Measurements from ENCODE around the gene RAVER2.
"Not testable (repeated sequence)": the region's sequence is repeated elsewhere in the genome, so short reads cannot be mapped to it uniquely, and the experiment has no call there.

Gene RAVER2

GRCh38 chr1:64759968-64760367 lies 15.1 kb downstream of the RAVER2 start:
- DNase-seq (ENCODE audit: insufficient read length, low spot score), result no peak
- TF ChIP-seq POLR2A (IDR thresholded peaks at IDR 0.05; ENCODE audit: low read depth, low read length), result no peak
- no peak for FAIRE-seq

- DNase-seq (ENCODE audit: insufficient read length, low spot score), result no peak
- TF ChIP-seq POLR2A (IDR thresholded peaks at IDR 0.05; ENCODE audit: low read depth, low read length), result no peak
- peak; percentile 65 for FAIRE-seq
Measured at GRCh38 chr1:64765012-64765411, 20.1 kb downstream of the RAVER2 start.

GRCh38 chr1:64765826-64766225 lies 21.0 kb downstream of the RAVER2 start:
- peak; percentile 65 for FAIRE-seq
- no peak for TF ChIP-seq POLR2A (IDR thresholded peaks at IDR 0.05; ENCODE audit: low read depth, low read length)
- no peak for DNase-seq (ENCODE audit: insufficient read length, low spot score)

- no peak for TF ChIP-seq POLR2A (IDR thresholded peaks at IDR 0.05; ENCODE audit: low read depth, low read length)
- DNase-seq (ENCODE audit: insufficient read length, low spot score) (no peak), FAIRE-seq (no peak)
Measured at GRCh38 chr1:64766429-64766828, 21.6 kb downstream of the RAVER2 start.

GRCh38 chr1:64769482-64769881 lies 24.6 kb downstream of the RAVER2 start:
- FAIRE-seq (no peak), DNase-seq (ENCODE audit: insufficient read length, low spot score) (no peak)
- no peak for TF ChIP-seq POLR2A (IDR thresholded peaks at IDR 0.05; ENCODE audit: low read depth, low read length)

- DNase-seq (ENCODE audit: insufficient read length, low spot score) (no peak), FAIRE-seq (peak; percentile 6)
- TF ChIP-seq POLR2A (IDR thresholded peaks at IDR 0.05; ENCODE audit: low read depth, low read length), result no peak
Measured at GRCh38 chr1:64769971-64770370, 25.1 kb downstream of the RAVER2 start.

GRCh38 chr1:64773306-64773705 lies 28.4 kb downstream of the RAVER2 start:
- FAIRE-seq; DNase-seq (ENCODE audit: insufficient read length, low spot score): not testable (repeated sequence)

GRCh38 chr1:64775113-64775512 lies 30.2 kb downstream of the RAVER2 start:
- TF ChIP-seq POLR2A (IDR thresholded peaks at IDR 0.05; ENCODE audit: low read depth, low read length), result no peak
- DNase-seq (ENCODE audit: insufficient read length, low spot score) (no peak), FAIRE-seq (no peak)

- DNase-seq (ENCODE audit: insufficient read length, low spot score); FAIRE-seq: not testable (repeated sequence)
Measured at GRCh38 chr1:64782044-64782443, 37.2 kb downstream of the RAVER2 start.

- FAIRE-seq, result not testable (repeated sequence)
Measured at GRCh38 chr1:64782848-64783247, 38.0 kb downstream of the RAVER2 start.

GRCh38 chr1:64790832-64791487 lies 46.1 kb downstream of the RAVER2 start:
- no peak for FAIRE-seq
- DNase-seq (ENCODE audit: insufficient read length, low spot score), result no peak
- no peak for TF ChIP-seq POLR2A (IDR thresholded peaks at IDR 0.05; ENCODE audit: low read depth, low read length)

More at GRCh38 chr1:64782848-64783247, 38.0 kb downstream of the RAVER2 start:
- DNase-seq (ENCODE audit: insufficient read length, low spot score), result not testable (repeated sequence)

- no peak for DNase-seq (ENCODE audit: insufficient read length, low spot score)
- no peak for TF ChIP-seq POLR2A (IDR thresholded peaks at IDR 0.05; ENCODE audit: low read depth, low read length)
- FAIRE-seq, result peak; percentile 50
Measured at GRCh38 chr1:64798872-64799271, 54.0 kb downstream of the RAVER2 start.

GRCh38 chr1:64801851-64802523 lies 57.1 kb downstream of the RAVER2 start:
- no peak for TF ChIP-seq POLR2A (IDR thresholded peaks at IDR 0.05; ENCODE audit: low read depth, low read length)
- no peak for FAIRE-seq
- DNase-seq (ENCODE audit: insufficient read length, low spot score), result no peak

- DNase-seq (ENCODE audit: insufficient read length, low spot score), result no peak
- no peak for TF ChIP-seq POLR2A (IDR thresholded peaks at IDR 0.05; ENCODE audit: low read depth, low read length)
- FAIRE-seq, result no peak
Measured at GRCh38 chr1:64809309-64809708, 64.4 kb downstream of the RAVER2 start.

GRCh38 chr1:64810001-64810400 lies 65.1 kb downstream of the RAVER2 start:
- no peak for TF ChIP-seq POLR2A (IDR thresholded peaks at IDR 0.05; ENCODE audit: low read depth, low read length)
- no peak for FAIRE-seq
- DNase-seq (ENCODE audit: insufficient read length, low spot score), result no peak

Data from H54 (cell line).